Measurements from ENCODE around the gene DEFB124.

Gene DEFB124

GRCh38 chr20:31516651-31517050, 41.7 kb upstream of the DEFB124 start:
- TF ChIP-seq FOXP2 (optimal IDR thresholded peaks at IDR 0.05; ENCODE audit: borderline replicate concordance, extremely low read depth, extremely low read length, insufficient read depth) = no peak
- no peak for TF ChIP-seq POLR2AphosphoS5 (IDR thresholded peaks at IDR 0.05; ENCODE audit: low read depth, low read length)
- no peak for TF ChIP-seq TAF1 (IDR thresholded peaks at IDR 0.05; ENCODE audit: borderline replicate concordance, insufficient read depth, low read length)
- TF ChIP-seq SIN3A (IDR thresholded peaks at IDR 0.05; ENCODE audit: borderline replicate concordance, insufficient read depth, low read length) = no peak
- TF ChIP-seq, protein P1, sequence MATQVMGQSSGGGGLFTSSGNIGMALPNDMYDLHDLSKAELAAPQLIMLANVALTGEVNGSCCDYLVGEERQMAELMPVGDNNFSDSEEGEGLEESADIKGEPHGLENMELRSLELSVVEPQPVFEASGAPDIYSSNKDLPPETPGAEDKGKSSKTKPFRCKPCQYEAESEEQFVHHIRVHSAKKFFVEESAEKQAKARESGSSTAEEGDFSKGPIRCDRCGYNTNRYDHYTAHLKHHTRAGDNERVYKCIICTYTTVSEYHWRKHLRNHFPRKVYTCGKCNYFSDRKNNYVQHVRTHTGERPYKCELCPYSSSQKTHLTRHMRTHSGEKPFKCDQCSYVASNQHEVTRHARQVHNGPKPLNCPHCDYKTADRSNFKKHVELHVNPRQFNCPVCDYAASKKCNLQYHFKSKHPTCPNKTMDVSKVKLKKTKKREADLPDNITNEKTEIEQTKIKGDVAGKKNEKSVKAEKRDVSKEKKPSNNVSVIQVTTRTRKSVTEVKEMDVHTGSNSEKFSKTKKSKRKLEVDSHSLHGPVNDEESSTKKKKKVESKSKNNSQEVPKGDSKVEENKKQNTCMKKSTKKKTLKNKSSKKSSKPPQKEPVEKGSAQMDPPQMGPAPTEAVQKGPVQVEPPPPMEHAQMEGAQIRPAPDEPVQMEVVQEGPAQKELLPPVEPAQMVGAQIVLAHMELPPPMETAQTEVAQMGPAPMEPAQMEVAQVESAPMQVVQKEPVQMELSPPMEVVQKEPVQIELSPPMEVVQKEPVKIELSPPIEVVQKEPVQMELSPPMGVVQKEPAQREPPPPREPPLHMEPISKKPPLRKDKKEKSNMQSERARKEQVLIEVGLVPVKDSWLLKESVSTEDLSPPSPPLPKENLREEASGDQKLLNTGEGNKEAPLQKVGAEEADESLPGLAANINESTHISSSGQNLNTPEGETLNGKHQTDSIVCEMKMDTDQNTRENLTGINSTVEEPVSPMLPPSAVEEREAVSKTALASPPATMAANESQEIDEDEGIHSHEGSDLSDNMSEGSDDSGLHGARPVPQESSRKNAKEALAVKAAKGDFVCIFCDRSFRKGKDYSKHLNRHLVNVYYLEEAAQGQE (IDR thresholded peaks at IDR 0.05; ENCODE audit: insufficient read depth in 1 of 2, low read depth in 2 of 2, low read length in 2 of 2) = no peak

DNA sequence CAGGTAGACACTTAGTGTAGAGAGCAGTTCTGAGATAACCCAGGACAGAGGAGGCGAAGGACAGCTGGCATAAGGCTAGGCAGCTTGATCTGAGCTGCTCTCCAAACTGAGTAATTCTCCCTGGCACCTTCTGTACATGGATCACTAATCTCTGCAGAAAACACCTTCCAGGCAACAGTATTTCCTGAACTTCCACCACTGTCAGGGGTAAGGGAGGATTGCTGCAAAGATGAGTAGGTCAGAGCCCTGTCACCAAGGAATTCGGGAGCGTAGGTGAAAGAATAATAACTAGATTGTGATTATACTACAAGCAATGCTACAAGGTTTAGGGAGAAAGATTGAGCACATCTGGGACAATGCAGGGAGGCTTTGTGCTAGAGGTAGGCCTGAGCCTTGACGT, 41.2 kb upstream of the DEFB124 start:
- TF ChIP-seq FOXP2 (optimal IDR thresholded peaks at IDR 0.05; ENCODE audit: borderline replicate concordance, extremely low read depth, extremely low read length, insufficient read depth) (no peak), POLR2AphosphoS5 (IDR thresholded peaks at IDR 0.05; ENCODE audit: low read depth, low read length) (no peak), TAF1 (IDR thresholded peaks at IDR 0.05; ENCODE audit: borderline replicate concordance, insufficient read depth, low read length) (no peak), SIN3A (IDR thresholded peaks at IDR 0.05; ENCODE audit: borderline replicate concordance, insufficient read depth, low read length) (no peak)
- TF ChIP-seq, protein P1 (IDR thresholded peaks at IDR 0.05; ENCODE audit: insufficient read depth in 1 of 2, low read depth in 2 of 2, low read length in 2 of 2) = no peak

GRCh38 chr20:31515775-31516107, 40.8 kb upstream of the DEFB124 start:
- TF ChIP-seq FOXP2 (optimal IDR thresholded peaks at IDR 0.05; ENCODE audit: borderline replicate concordance, extremely low read depth, extremely low read length, insufficient read depth) (no peak), TAF1 (IDR thresholded peaks at IDR 0.05; ENCODE audit: borderline replicate concordance, insufficient read depth, low read length) (no peak), POLR2AphosphoS5 (IDR thresholded peaks at IDR 0.05; ENCODE audit: low read depth, low read length) (no peak), SIN3A (IDR thresholded peaks at IDR 0.05; ENCODE audit: borderline replicate concordance, insufficient read depth, low read length) (no peak)
- TF ChIP-seq, protein P1 (IDR thresholded peaks at IDR 0.05; ENCODE audit: insufficient read depth in 1 of 2, low read depth in 2 of 2, low read length in 2 of 2) = no peak

GRCh38 chr20:31515072-31515774, 40.3 kb upstream of the DEFB124 start:
- no peak for TF ChIP-seq FOXP2 (optimal IDR thresholded peaks at IDR 0.05; ENCODE audit: borderline replicate concordance, extremely low read depth, extremely low read length, insufficient read depth)
- TF ChIP-seq TAF1 (IDR thresholded peaks at IDR 0.05; ENCODE audit: borderline replicate concordance, insufficient read depth, low read length) = no peak
- TF ChIP-seq POLR2AphosphoS5 (IDR thresholded peaks at IDR 0.05; ENCODE audit: low read depth, low read length) = no peak
- no peak for TF ChIP-seq SIN3A (IDR thresholded peaks at IDR 0.05; ENCODE audit: borderline replicate concordance, insufficient read depth, low read length)
- TF ChIP-seq, protein P1 (IDR thresholded peaks at IDR 0.05; ENCODE audit: insufficient read depth in 1 of 2, low read depth in 2 of 2, low read length in 2 of 2) = no peak

Data from PFSK-1 (cell line).